ENCODE results near the gene CYTH3. TPM values are rescaled to one million over a fixed set of nuclear protein-coding genes. Genes with fewer than 3 reads are reported as not detected.

The CYTH3 gene
- 17.5 and 20.4 TPM in 2 replicates for total RNA-seq

GRCh38 chr7:6272481-6273323, at the start of gene CYTH3:
CYTH3 (minus strand) TSS chr7:6272624; CDS start chr7:6272507, 117 bp downstream.

Other genes with a start within 250 kb of the CYTH3 start
- gene ANKRD61, start 241.2 kb downstream of the CYTH3 start, total RNA-seq: under 0.01 and 0.09 TPM in 2 replicates
- gene EIF2AK1, start 213.4 kb downstream of the CYTH3 start, total RNA-seq: 67.3 and 73.8 TPM in 2 replicates
- gene USP42, start 167.7 kb downstream of the CYTH3 start, total RNA-seq: 2.5 and 3.5 TPM in 2 replicates
- gene FAM220A, start 76.3 kb upstream of the CYTH3 start, total RNA-seq: 10.0 and 19.3 TPM in 2 replicates
- 52.7 and 60.7 TPM in 2 replicates for gene RAC1, start 101.9 kb upstream of the CYTH3 start, total RNA-seq
- gene DAGLB, start 175.3 kb upstream of the CYTH3 start, total RNA-seq: 17.5 and 21.0 TPM in 2 replicates
- gene KDELR2, start 211.5 kb upstream of the CYTH3 start, total RNA-seq: 110 and 135 TPM in 2 replicates

Data from dermis lymphatic vessel endothelial cell (primary cell).